ENCODE measurements around the gene MINDY4. TPM values are rescaled to one million over a fixed set of nuclear protein-coding genes. Genes with fewer than 3 reads are reported as not detected.

MINDY4 gene
- total and polyA plus RNA-seq, 2 of the 13 experiments (the other 11 are each of a cell fraction or from before 2014, with no cell fraction given), result not detected

DNA sequence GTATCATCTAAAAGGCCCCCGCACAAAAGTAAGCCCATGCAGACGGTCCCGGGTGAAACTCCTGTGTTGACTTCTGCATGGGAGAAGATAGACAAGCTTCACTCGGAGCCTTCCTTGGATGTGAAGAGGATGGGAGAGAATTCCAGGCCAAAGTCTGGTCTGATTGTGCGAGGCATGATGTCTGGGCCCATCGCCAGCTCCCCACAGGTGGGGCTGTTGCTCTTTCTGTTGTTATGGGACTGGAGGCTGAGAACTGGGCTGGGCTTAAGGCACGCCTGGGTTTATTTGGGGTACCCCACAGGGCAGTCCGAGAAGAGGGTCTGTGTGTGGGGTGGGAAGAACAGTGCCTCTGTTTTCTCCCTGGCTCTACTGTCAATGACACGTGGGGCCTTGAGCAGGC, 14.6 kb downstream of the MINDY4 start:
- TF ChIP-seq ZNF180 (CRISPR knock-in tag; IDR thresholded peaks at IDR 0.05; ENCODE audit: borderline replicate concordance, low read depth) (no peak), ZNF292 (CRISPR knock-in tag; IDR thresholded peaks at IDR 0.05; ENCODE audit: borderline replicate concordance, low read depth) (no peak), ZNF775 (CRISPR knock-in tag; IDR thresholded peaks at IDR 0.05; ENCODE audit: borderline replicate concordance) (no peak), ZBTB38 (CRISPR knock-in tag; IDR thresholded peaks at IDR 0.05) (no peak), ZNF34 (CRISPR knock-in tag; IDR thresholded peaks at IDR 0.05; ENCODE audit: borderline replicate concordance) (no peak), ZNF850 (CRISPR knock-in tag; conservative IDR thresholded peaks at IDR 0.05) (no peak), ATM (IDR thresholded peaks at IDR 0.05; ENCODE audit: borderline replicate concordance) (no peak), HNRNPUL1 (IDR thresholded peaks at IDR 0.05; ENCODE audit: low read depth, low read length) (no peak), SOX6 (IDR thresholded peaks at IDR 0.05) (no peak), SOX6 (CRISPR knock-in tag; IDR thresholded peaks at IDR 0.05) (no peak), SMARCC2 (IDR thresholded peaks at IDR 0.05) (no peak)
- Histone ChIP-seq H3K4me3 (replicated peaks in 1 of 3; ENCODE audit: insufficient read depth in 1 of 3, low read depth in 2 of 3, low read length in 3 of 3) (no peak overlapping the region), H3K9ac (ENCODE audit: insufficient read depth, low read depth, low read length) (no peak overlapping the region), H3K4me2 (ENCODE audit: low read depth, low read length) (no peak overlapping the region), H3K4me1 (ENCODE audit: insufficient read depth, low read length) (no peaks in the 10 kb centered on the region), H3K27ac (ENCODE audit: extremely low read length, insufficient read depth, low read length) (no peak overlapping the region), H2AFZ (ENCODE audit: low read length) (no peak overlapping the region), H3K79me2 (ENCODE audit: insufficient read depth, low read length) (no peaks in the 10 kb centered on the region), H3K9me3 (ENCODE audit: low read length) (no peaks in the 10 kb centered on the region), H4K20me1 (ENCODE audit: insufficient read depth, low read length) (no peaks in the 10 kb centered on the region), H3K27me3 (ENCODE audit: control insufficient read depth in 1 of 2, insufficient read depth in 2 of 2, low read length in 2 of 2) (peaks cover 0 to 6% of the 10 kb centered on the region in 2 experiments; a peak in 1 of 5 replicates), H3K36me3 (replicated peaks in 1 of 2; ENCODE audit: control insufficient read depth in 1 of 2, insufficient read depth in 2 of 2, low read length in 2 of 2) (no peaks in the 10 kb centered on the region)
- CTCF ChIA-PET (ENCODE audit: low intra/inter-chr PET ratio, low total read pairs), result no interaction called here
- BruUV-seq (replicated peaks), result no TSS peak
- FAIRE-seq, result no peak
- intact Hi-C loops (cut with micrococcal nuclease; ENCODE audit: unreplicated experiment) (no loop called here), in situ Hi-C loops (cut with HindIII; ENCODE audit: extremely low pct_ligation_motif_present, low pct_unique_long_range_greater_than_20kb) (no loop called here)
- no peak for DNase-seq (ENCODE audit: low spot score)
- POLR2A ChIA-PET, result no interaction called here
- ATAC-seq, result no peak
- WGBS (ENCODE audit: low lambda C conversion rate), result 43% methylated on average over 8 of the region's 9 CpGs

- Histone ChIP-seq H3K27me3 (ENCODE audit: control insufficient read depth in 1 of 2, insufficient read depth in 2 of 2, low read length in 2 of 2) (peaks cover 0 to 10% of the 10 kb centered on the region in 2 experiments; a peak in 1 of 5 replicates), H3K9ac (ENCODE audit: insufficient read depth, low read depth, low read length) (no peak overlapping the region), H4K20me1 (ENCODE audit: insufficient read depth, low read length) (no peaks in the 10 kb centered on the region), H3K79me2 (ENCODE audit: insufficient read depth, low read length) (no peaks in the 10 kb centered on the region), H3K4me1 (ENCODE audit: insufficient read depth, low read length) (no peaks in the 10 kb centered on the region), H3K27ac (ENCODE audit: extremely low read length, insufficient read depth, low read length) (no peak overlapping the region), H2AFZ (ENCODE audit: low read length) (no peak overlapping the region), H3K4me2 (ENCODE audit: low read depth, low read length) (no peak overlapping the region), H3K36me3 (replicated peaks in 1 of 2; ENCODE audit: control insufficient read depth in 1 of 2, insufficient read depth in 2 of 2, low read length in 2 of 2) (no peaks in the 10 kb centered on the region), H3K4me3 (replicated peaks in 1 of 3; ENCODE audit: insufficient read depth in 1 of 3, low read depth in 2 of 3, low read length in 3 of 3) (no peak overlapping the region), H3K9me3 (ENCODE audit: low read length) (no peaks in the 10 kb centered on the region)
- in situ Hi-C loops (cut with HindIII; ENCODE audit: extremely low pct_ligation_motif_present, low pct_unique_long_range_greater_than_20kb) (no loop called here), intact Hi-C loops (cut with micrococcal nuclease; ENCODE audit: unreplicated experiment) (no loop called here)
- TF ChIP-seq CBX2 (IDR thresholded peaks at IDR 0.05; ENCODE audit: low read depth, low read length), result no peak
- TF ChIP-seq CBX2 (CRISPR knock-in tag; IDR thresholded peaks at IDR 0.05; ENCODE audit: low read depth), result no peak
- TF ChIP-seq ZSCAN21 (CRISPR knock-in tag; IDR thresholded peaks at IDR 0.05; ENCODE audit: borderline replicate concordance), result no peak
- TF ChIP-seq NFE2L2 (IDR thresholded peaks at IDR 0.05; ENCODE audit: low read length), result no peak
- TF ChIP-seq TBL1XR1 (IDR thresholded peaks at IDR 0.05; ENCODE audit: borderline replicate concordance, low read length, partially characterized antibody), result no peak
- no TSS peak for BruUV-seq (replicated peaks)
- POLR2A ChIA-PET, result no interaction called here
- no peak for FAIRE-seq
- 0% methylated on average over 1 of the region's 1 CpG for WGBS (ENCODE audit: low lambda C conversion rate)
- no peak for ATAC-seq
- DNase-seq (ENCODE audit: low spot score), result no peak
- CTCF ChIA-PET (ENCODE audit: low intra/inter-chr PET ratio, low total read pairs), result no interaction called here
These were observed 16.3 kb downstream of the MINDY4 start for GRCh38 chr7:30787486-30787885.

Measured in HepG2 (cell line).